T follicular helper cell (primary cell): Measurements from ENCODE around the gene AK8.
A peak's percentile ranks its signal among the peaks of the same experiment; 100 is the strongest.

ENCODE experiments used
- DNase-seq: peaks from one replicate; pipeline ENCODE4 v3.0.0-alpha.2; 2020; ENCODE audit warnings: low read depth
- total RNA-seq, 2 experiments: gene quantifications; one replicate each; lab custom pipeline; 2026; lab: John Stamatoyannopoulos, UW

The AK8 gene
- total RNA-seq = 0 to 0.09 reads per million in 2 experiments

- peak; percentile 65 for DNase-seq
These were observed at the start of gene AK8 for GRCh38 chr9:132877824-132878694. TSS of gene AK8 (minus strand) at chr9:132878284. CDS start at chr9:132878255, 29 bp downstream.

- no peak for DNase-seq
These were observed 49.6 kb upstream of the AK8 start for GRCh38 chr9:132927704-132928103.

GRCh38 chr9:132923346-132923902, 45.3 kb upstream of the AK8 start:
- no peak for DNase-seq

GRCh38 chr9:132919614-132920268, 41.7 kb upstream of the AK8 start:
- no peak for DNase-seq

- DNase-seq = no peak
These were observed 36.8 kb upstream of the AK8 start for GRCh38 chr9:132914924-132915323.

- DNase-seq = no peak
These were observed 34.0 kb upstream of the AK8 start for GRCh38 chr9:132912131-132912530.

- DNase-seq = no peak
These were observed 32.3 kb upstream of the AK8 start for GRCh38 chr9:132910376-132910775.

GRCh38 chr9:132909311-132909710, 31.2 kb upstream of the AK8 start:
- no peak for DNase-seq

- DNase-seq = peak; percentile 8
These were observed 30.6 kb upstream of the AK8 start for GRCh38 chr9:132908635-132909034.

GRCh38 chr9:132905726-132906125, 27.6 kb upstream of the AK8 start:
- no peak for DNase-seq

- DNase-seq = no peak
These were observed 25.7 kb upstream of the AK8 start for GRCh38 chr9:132903574-132904492.

- DNase-seq = peak; percentile 68
These were observed 24.1 kb upstream of the AK8 start for GRCh38 chr9:132901858-132902831.

GRCh38 chr9:132898051-132898450, 20.0 kb upstream of the AK8 start:
- no peak for DNase-seq

- DNase-seq = no peak
These were observed 18.8 kb upstream of the AK8 start for GRCh38 chr9:132896906-132897305.

- no peak for DNase-seq
These were observed 18.2 kb upstream of the AK8 start for GRCh38 chr9:132896264-132896663.

GRCh38 chr9:132894862-132895835, 17.1 kb upstream of the AK8 start:
- DNase-seq = no peak

GRCh38 chr9:132894346-132894745, 16.3 kb upstream of the AK8 start:
- DNase-seq = no peak

- no peak for DNase-seq
These were observed 14.3 kb upstream of the AK8 start for GRCh38 chr9:132892400-132892799.

- DNase-seq = no peak
These were observed 10.1 kb upstream of the AK8 start for GRCh38 chr9:132888151-132888550.
